Endothelial cell of umbilical vein (primary cell): ENCODE results near the gene GHRHR. TPM values are rescaled to one million over a fixed set of nuclear protein-coding genes. Genes with fewer than 3 reads are reported as not detected.

Source experiments
- BruUV-seq: library from RNA; stranded (reverse); fragments of 400-500 nt; replicated peaks from 2 replicates; lab custom pipeline; 2021; lab: Mats Ljungman, UMichigan
- CTCF ChIA-PET: fragments of 300-600, 350-600 bp; sonication (Branson Sonifier 250); formaldehyde crosslinking; loops from one replicate; lab custom pipeline; 2021; ENCODE audit warnings: antibody characterized with exemption, inconsistent platforms; lab: Charles Lee
- POLR2A ChIA-PET: fragments of 300-600, 350-600 bp; sonication (Branson Sonifier 250); formaldehyde crosslinking; loops from one replicate; lab custom pipeline; 2021; ENCODE audit warnings: antibody characterized with exemption, inconsistent platforms; lab: Charles Lee
- DNase-seq: peaks from one replicate; pipeline ENCODE4 v3.0.0-alpha.2; 2011; ENCODE audit warnings: low read depth, low spot score
- FAIRE-seq: peaks from 2 replicates; lab custom pipeline; 2011; peaks lifted over from hg19 to GRCh38; lab: Jason Lieb, UNC
- H2AFZ ChIP-seq: 2 replicates; pipeline ENCODE4 v1.6.0; 2012; ENCODE audit warnings: low read depth, low read length, control low read depth, inconsistent platforms
- H3K27ac ChIP-seq: 2 replicates; pipeline ENCODE4 v1.5.1; 2011; ENCODE audit warnings: low read depth, mild to moderate bottlenecking, control low read depth, low read length, moderate library complexity; ENCODE audit not compliant: insufficient read depth
- H3K27me3 ChIP-seq, 2 experiments: 2 replicates each; pipeline versions ENCODE4 v1.6.0 to v1.6.1; 2011; ENCODE audit warnings: low read length in 2 of 2, mixed read lengths in 1 of 2; ENCODE audit not compliant: control insufficient read depth in 2 of 2, insufficient read depth in 2 of 2
- H3K36me3 ChIP-seq, 2 experiments: 2 replicates in 1 of 2; 3 replicates in 1 of 2; pipeline ENCODE4 v1.5.1; 2011; ENCODE audit warnings: low read length in 2 of 2, mild to moderate bottlenecking in 1 of 2, moderate library complexity in 1 of 2; ENCODE audit not compliant: control insufficient read depth in 2 of 2, insufficient read depth in 2 of 2; ENCODE audit errors: extremely low read depth in 1 of 2
- H3K4me1 ChIP-seq: 3 replicates; pipeline ENCODE4 v1.5.1; 2011; ENCODE audit warnings: mild to moderate bottlenecking, low read length; ENCODE audit not compliant: control insufficient read depth, insufficient read depth; ENCODE audit errors: extremely low read depth
- H3K4me2 ChIP-seq: 2 replicates; pipeline ENCODE4 v1.6.1; 2011; ENCODE audit warnings: low read length, control low read depth, mixed read lengths; ENCODE audit not compliant: insufficient read depth
- H3K4me3 ChIP-seq, 3 experiments: fragments of 200-600 bp in 1 of 3; sonication (generic), shearing (Covaris generic) in 1 of 3; replicated peaks in 1 of 3; 2 replicates each; pipeline ENCODE4 v1.5.1; 2011 to 2016; ENCODE audit warnings: control low read depth in 3 of 3, low read length in 3 of 3, mild to moderate bottlenecking in 2 of 3, inconsistent platforms in 1 of 3, low read depth in 1 of 3, moderate library complexity in 1 of 3; ENCODE audit not compliant: insufficient read depth in 1 of 3
- H3K79me2 ChIP-seq: 2 replicates; pipeline ENCODE4 v1.6.0; 2012; ENCODE audit warnings: low read length, inconsistent platforms; ENCODE audit not compliant: control insufficient read depth, insufficient read depth
- H3K9ac ChIP-seq: replicated peaks from 2 replicates; pipeline ENCODE3; 2011; ENCODE audit warnings: low read length, control low read depth; ENCODE audit not compliant: insufficient read depth; ENCODE audit errors: extremely low read depth
- H3K9me1 ChIP-seq: replicated peaks from 3 replicates; pipeline ENCODE4 v1.6.0; 2011; ENCODE audit warnings: mild to moderate bottlenecking, low read length; ENCODE audit not compliant: control insufficient read depth, insufficient read depth; ENCODE audit errors: extremely low read depth
- H3K9me3 ChIP-seq: replicated peaks from 2 replicates; pipeline ENCODE4 v1.5.1; 2012; ENCODE audit warnings: low read length, inconsistent platforms; ENCODE audit not compliant: control insufficient read depth, insufficient read depth
- H4K20me1 ChIP-seq: replicated peaks from 2 replicates; pipeline ENCODE3; 2011; ENCODE audit warnings: mild to moderate bottlenecking, low read length; ENCODE audit not compliant: control insufficient read depth, insufficient read depth; ENCODE audit errors: extremely low read depth
- CTCF ChIP-seq, 2 donors: IDR thresholded peaks; 1 replicate in 1 of 2; 2 replicates in 1 of 2; pipeline ENCODE4 v1.5.1; 2011; ENCODE audit warnings: low read length in 2 of 2, mild to moderate bottlenecking in 2 of 2, moderate library complexity in 2 of 2, control low read depth in 1 of 2, inconsistent platforms in 1 of 2, low read depth in 1 of 2; ENCODE audit not compliant: insufficient read depth in 1 of 2; ENCODE audit errors: extremely low read depth in 1 of 2
- EZH2 ChIP-seq: IDR thresholded peaks from 2 replicates; pipeline ENCODE4 v1.6.1; 2012; ENCODE audit warnings: borderline replicate concordance, low read depth, mild to moderate bottlenecking, moderate library complexity, low read length, inconsistent platforms; ENCODE audit not compliant: severe bottlenecking
- FOS ChIP-seq: IDR thresholded peaks from 2 replicates; pipeline ENCODE4 v1.6.1; 2011; ENCODE audit warnings: mild to moderate bottlenecking, low read length, moderate library complexity, borderline replicate concordance; ENCODE audit not compliant: insufficient read depth
- GATA2 ChIP-seq: IDR thresholded peaks from 2 replicates; pipeline ENCODE4 v1.7.0; 2011; ENCODE audit warnings: low read depth, mild to moderate bottlenecking, moderate library complexity, mixed read lengths, low read length; ENCODE audit not compliant: insufficient read length, insufficient read depth
- JUN ChIP-seq: IDR thresholded peaks from 2 replicates; pipeline ENCODE4 v1.6.1; 2011; ENCODE audit warnings: borderline replicate concordance, low read depth; ENCODE audit not compliant: insufficient read length, insufficient read depth
- MAX ChIP-seq: IDR thresholded peaks from 2 replicates; pipeline ENCODE4 v1.6.1; 2011; ENCODE audit not compliant: insufficient read depth, insufficient read length
- MYC ChIP-seq: IDR thresholded peaks from one replicate; pipeline ENCODE4 v1.6.1; 2011; ENCODE audit warnings: mild to moderate bottlenecking, low read depth, low read length
- POLR2A ChIP-seq: IDR thresholded peaks from 2 replicates; pipeline ENCODE4 v1.6.1; 2012; ENCODE audit warnings: low read depth, mild to moderate bottlenecking, control low read depth, low read length
- POLR2AphosphoS5 ChIP-seq: IDR thresholded peaks from 2 replicates; pipeline ENCODE4 v1.6.1; 2012; ENCODE audit warnings: low read depth, mild to moderate bottlenecking, control low read depth, low read length, moderate library complexity; ENCODE audit not compliant: insufficient read depth
- dilution Hi-C: fragments of 300-500 bp; cut with MboI; formaldehyde crosslinking; loops from one replicate; pipeline ENCODE4 v1.15.0; 2019; ENCODE audit warnings: low sequenced_read_pairs; ENCODE audit not compliant: extremely low pct_ligation_motif_present
- intact Hi-C: fragments of 100-400 bp; cut with micrococcal nuclease; formaldehyde crosslinking; loops from one replicate; pipeline ENCODE4 v1.10.0; 2022
- polyA plus RNA-seq, 4 experiments: library from polyadenylated mRNA; depleted of rRNA in 3 of 4; stranded (reverse) in 3 of 4; unstranded in 1 of 4; fragments of >200 nt; gene quantifications; 2 replicates each; pipeline versions ENCODE4 v1.2.1 to v1.2.3, GENCODE V29; 2011 to 2012; ENCODE audit warnings: missing spikeins in 1 of 4
- total RNA-seq: library from RNA; stranded (reverse); gene quantifications from 2 replicates; pipeline ENCODE4 v1.2.3, GENCODE V29; 2021

Gene GHRHR
- total and polyA plus RNA-seq, 2 donors (not counting 3 experiments of a cell fraction or from before 2014, with no cell fraction given): not detected

- TF ChIP-seq GATA2 (no peak), EZH2 (no peak), POLR2AphosphoS5 (no peak), FOS (no peak)
- H3K27ac ChIP-seq: peak overlapping the region; percentile 22
- POLR2A ChIA-PET: interaction anchor here (0.6 kb wide), 1 partner anchor 51 kb away, joined by 13 read pairs; no protein-coding TSS in a partner anchor
- no peaks in the 10 kb centered on the region for H4K20me1 ChIP-seq
- no peak overlapping the region for H3K9ac ChIP-seq
- dilution Hi-C loops (no loop called here), intact Hi-C loops (no loop called here)
- no peaks in the 10 kb centered on the region for H3K36me3 ChIP-seq
- no peak overlapping the region for H2AFZ ChIP-seq
- H3K9me3 ChIP-seq: no peaks in the 10 kb centered on the region
- CTCF ChIA-PET: interaction anchor here (1.4 to 18.6 kb wide), 6 partner anchors 13 to 180 kb away, joined by 3 to 1079 read pairs (median 22); no protein-coding TSS in a partner anchor
- BruUV-seq: no TSS peak
- H3K4me1 ChIP-seq: peaks cover 26% of the 10 kb centered on the region
- DNase-seq (no peak), FAIRE-seq (no peak)
- H3K27me3 ChIP-seq: no peaks in the 10 kb centered on the region
- H3K4me2 ChIP-seq: no peak overlapping the region
- H3K79me2 ChIP-seq: no peaks in the 10 kb centered on the region
- no peaks in the 10 kb centered on the region for H3K9me1 ChIP-seq
- no peak overlapping the region for H3K4me3 ChIP-seq
Measured at GRCh38 chr7:30986331-30986730, 22.6 kb downstream of the GHRHR start.

- ChIA-PET POLR2A (interaction anchor here (0.6 kb wide), 1 partner anchor 51 kb away, joined by 13 read pairs; no protein-coding TSS in a partner anchor), CTCF (interaction anchor here (1.4 to 18.6 kb wide), 5 partner anchors 13 to 181 kb away, joined by 3 to 1079 read pairs (median 17); no protein-coding TSS in a partner anchor)
- H3K9me3 ChIP-seq: no peaks in the 10 kb centered on the region
- dilution Hi-C loops (no loop called here), intact Hi-C loops (no loop called here)
- BruUV-seq: no TSS peak
- no peak overlapping the region for H3K4me2 ChIP-seq
- no peak overlapping the region for H2AFZ ChIP-seq
- DNase-seq: no peak
- no peaks in the 10 kb centered on the region for H3K79me2 ChIP-seq
- FAIRE-seq: no peak
- H3K27ac ChIP-seq: no peak overlapping the region
- no peak overlapping the region for H3K4me3 ChIP-seq
- no peaks in the 10 kb centered on the region for H3K36me3 ChIP-seq
- H3K27me3 ChIP-seq: no peaks in the 10 kb centered on the region
- no peak for TF ChIP-seq MYC
- no peak for TF ChIP-seq POLR2A
- no peak for TF ChIP-seq POLR2AphosphoS5
- no peak for TF ChIP-seq CTCF (IDR thresholded peaks at IDR 0.05; ENCODE audit: extremely low read depth in 1 of 2, insufficient read depth in 1 of 2, low read depth in 1 of 2, low read length in 2 of 2)
- no peak for TF ChIP-seq GATA2
- TF ChIP-seq FOS: no peak
- no peak for TF ChIP-seq JUN
- no peak for TF ChIP-seq MAX
- TF ChIP-seq EZH2: no peak
- H3K9ac ChIP-seq: no peak overlapping the region
- no peaks in the 10 kb centered on the region for H3K9me1 ChIP-seq
- H4K20me1 ChIP-seq: no peaks in the 10 kb centered on the region
- peaks cover 26% of the 10 kb centered on the region for H3K4me1 ChIP-seq
Measured at GRCh38 chr7:30986738-30987137, 23.0 kb downstream of the GHRHR start.
